Loucy (cell line): ENCODE data around the gene RPS6KB2.
A peak's percentile ranks its signal among the peaks of the same experiment; 100 is the strongest.

Experiments
- H2AFZ ChIP-seq: fragments of 200-600 bp; sonication (generic); 2 replicates; pipeline ENCODE4 v1.6.0; 2016; ENCODE audit warnings: antibody characterized with exemption, mild to moderate bottlenecking, low read length, moderate library complexity
- H3F3A ChIP-seq: fragments of 200-600 bp; 2 replicates; pipeline ENCODE4 v1.6.0; 2016; ENCODE audit warnings: antibody characterized with exemption, low read depth, mild to moderate bottlenecking
- H3K27me3 ChIP-seq: fragments of 200-600 bp; sonication (generic); 2 replicates; pipeline ENCODE4 v1.6.1; 2014; ENCODE audit warnings: low read length, mild to moderate bottlenecking; ENCODE audit not compliant: insufficient read depth, poor library complexity, severe bottlenecking
- H3K36me3 ChIP-seq: fragments of 200-600 bp; sonication (generic); 2 replicates; pipeline ENCODE4 v1.6.1; 2016; ENCODE audit warnings: low read length; ENCODE audit not compliant: insufficient read depth
- H3K4me1 ChIP-seq: fragments of 200-600 bp; sonication (generic); 2 replicates; pipeline ENCODE4 v1.5.1; 2014; ENCODE audit warnings: low read length, mild to moderate bottlenecking; ENCODE audit not compliant: insufficient read depth, poor library complexity, severe bottlenecking
- H3K4me2 ChIP-seq: fragments of 200-600 bp; sonication (generic); 2 replicates; pipeline ENCODE4 v1.6.0; 2014; ENCODE audit warnings: antibody characterized with exemption, low read length, low read depth, mild to moderate bottlenecking; ENCODE audit not compliant: poor library complexity, severe bottlenecking
- H3K4me3 ChIP-seq: fragments of 200-600 bp; sonication (generic); 2 replicates; pipeline ENCODE4 v1.5.1; 2014; ENCODE audit warnings: low read length, mild to moderate bottlenecking, mixed read lengths; ENCODE audit not compliant: poor library complexity, severe bottlenecking
- H3K79me2 ChIP-seq: fragments of 200-600 bp; sonication (generic); 2 replicates; pipeline ENCODE4 v1.6.1; 2014; ENCODE audit warnings: low read length; ENCODE audit not compliant: insufficient read depth
- H3K9ac ChIP-seq: fragments of 200-600 bp; sonication (generic); 2 replicates; pipeline ENCODE4 v1.6.0; 2014; ENCODE audit warnings: mild to moderate bottlenecking, low read depth, low read length, moderate library complexity; ENCODE audit not compliant: poor library complexity, severe bottlenecking
- H3K9me2 ChIP-seq: fragments of 200-600 bp; sonication (generic); replicated peaks from 2 replicates; pipeline ENCODE4 v1.6.1; 2016; ENCODE audit warnings: low read depth, low read length, mixed read lengths
- H3K9me3 ChIP-seq: fragments of 200-600 bp; sonication (generic); 2 replicates; pipeline ENCODE4 v1.6.1; 2014; ENCODE audit warnings: mild to moderate bottlenecking, antibody characterized with exemption, low read length, low read depth; ENCODE audit not compliant: insufficient read depth
- H4K20me1 ChIP-seq: fragments of 200-600 bp; sonication (generic); 2 replicates; pipeline ENCODE4 v1.6.0; 2014; ENCODE audit warnings: antibody characterized with exemption, low read length, mild to moderate bottlenecking; ENCODE audit not compliant: insufficient read depth, poor library complexity, severe bottlenecking
- CTCF ChIP-seq: fragments of 200-600 bp; sonication (generic); conservative IDR thresholded peaks from 2 replicates; pipeline ENCODE4 v1.5.1; 2014; ENCODE audit warnings: mild to moderate bottlenecking, antibody characterized with exemption, low read length
- EZH2phosphoT487 ChIP-seq: fragments of 200-600 bp; IDR thresholded peaks from 2 replicates; pipeline ENCODE4 v1.6.1; 2018; ENCODE audit warnings: antibody characterized with exemption, mild to moderate bottlenecking, moderate library complexity, borderline replicate concordance

RPS6KB2 gene

DNA sequence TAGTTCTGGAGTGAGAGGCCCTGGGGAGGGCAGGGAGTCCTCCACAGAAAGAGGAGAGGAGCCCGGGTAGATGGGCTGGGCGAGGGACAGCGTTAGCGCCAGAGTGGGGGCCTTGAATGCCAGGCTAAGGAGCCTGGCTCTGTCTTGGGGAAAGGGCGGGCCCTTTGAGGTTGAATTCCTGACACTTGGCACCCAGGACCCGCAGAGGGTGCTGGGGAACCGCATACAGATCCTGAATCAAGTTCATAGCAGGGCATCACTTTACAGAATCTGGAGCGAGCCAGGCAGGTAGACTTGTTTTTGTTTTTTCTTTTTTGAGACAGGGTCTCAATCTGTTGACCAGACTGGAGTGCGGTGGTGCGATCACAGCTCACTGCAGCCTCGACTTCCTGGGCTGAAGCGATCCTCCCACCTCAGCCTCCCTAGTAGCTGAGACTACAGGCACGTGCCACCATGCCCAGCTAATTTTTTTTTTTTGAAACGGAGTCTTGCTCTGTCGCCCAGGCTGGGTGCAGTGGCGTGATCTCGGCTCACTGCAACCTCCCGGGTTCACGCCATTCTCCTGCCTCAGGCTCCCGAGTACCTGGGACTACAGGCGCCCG is 6.8 kb upstream of the RPS6KB2 start:
- H3K4me3 ChIP-seq = peak overlapping the region; percentile 20
- no peaks in the 10 kb centered on the region for H3K9me2 ChIP-seq
- H3K9ac ChIP-seq = no peak overlapping the region
- peaks cover 4% of the 10 kb centered on the region; the same call in 1 of the 2 replicates for H3F3A ChIP-seq
- H2AFZ ChIP-seq = no peak overlapping the region
- no peaks in the 10 kb centered on the region for H4K20me1 ChIP-seq
- TF ChIP-seq CTCF = no peak
- no peak for TF ChIP-seq EZH2phosphoT487
- H3K9me3 ChIP-seq = no peaks in the 10 kb centered on the region
- no peaks in the 10 kb centered on the region for H3K36me3 ChIP-seq
- H3K27me3 ChIP-seq = no peaks in the 10 kb centered on the region
- H3K79me2 ChIP-seq = peaks cover 23% of the 10 kb centered on the region; the same call in 1 of the 2 replicates
- peaks cover 44% of the 10 kb centered on the region for H3K4me1 ChIP-seq
- peak overlapping the region; percentile 23 for H3K4me2 ChIP-seq

DNA sequence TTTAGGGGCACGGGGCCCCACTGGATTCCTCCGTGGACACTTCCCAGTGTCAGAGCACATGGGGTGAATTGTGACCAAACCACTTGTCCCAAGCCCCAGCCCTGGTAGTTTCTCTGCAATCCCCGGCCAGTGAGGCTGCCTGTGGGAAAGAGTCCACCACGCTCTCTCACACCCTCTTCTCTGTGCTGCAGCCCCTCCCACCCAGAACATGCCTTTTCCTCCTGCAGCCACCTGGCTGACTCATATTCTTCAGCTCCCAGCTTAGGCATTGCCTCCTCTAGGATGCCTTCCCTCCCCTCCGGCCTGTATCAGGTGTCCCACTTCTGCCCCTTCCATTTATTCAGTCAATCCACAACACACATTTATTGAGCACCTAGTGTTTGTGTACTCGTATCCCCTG is 5.4 kb upstream of the RPS6KB2 start:
- Histone ChIP-seq H3K9me2 (no peaks in the 10 kb centered on the region), H3F3A (peaks cover 4% of the 10 kb centered on the region; the same call in 1 of the 2 replicates), H3K4me1 (peaks cover 40% of the 10 kb centered on the region), H3K9me3 (no peaks in the 10 kb centered on the region), H3K9ac (no peak overlapping the region), H3K79me2 (peaks cover 23% of the 10 kb centered on the region; the same call in 1 of the 2 replicates), H4K20me1 (no peaks in the 10 kb centered on the region), H3K4me2 (no peak overlapping the region), H3K36me3 (no peaks in the 10 kb centered on the region), H2AFZ (no peak overlapping the region), H3K27me3 (no peaks in the 10 kb centered on the region), H3K4me3 (no peak overlapping the region)
- TF ChIP-seq CTCF = no peak
- TF ChIP-seq EZH2phosphoT487 = no peak

DNA sequence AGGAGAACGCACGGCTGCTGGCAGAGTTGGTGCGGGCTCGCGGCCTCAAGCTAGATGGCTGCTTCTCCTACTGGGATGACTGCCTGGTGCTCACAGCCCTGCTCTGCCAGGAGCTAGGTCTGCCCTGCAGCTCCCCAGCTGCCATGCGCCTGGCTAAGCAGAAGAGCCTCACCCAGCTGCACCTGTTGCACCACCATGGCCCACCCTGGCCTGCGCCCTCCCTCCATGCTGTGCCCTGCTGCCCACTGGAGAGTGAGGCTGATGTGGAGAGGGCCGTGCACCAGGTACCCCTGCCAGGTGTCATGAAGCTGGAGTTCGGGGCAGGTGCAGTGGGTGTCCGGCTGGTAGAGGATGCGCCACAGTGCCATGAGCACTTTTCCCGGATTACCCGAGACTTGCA is 4.8 kb upstream of the RPS6KB2 start:
- H3K36me3 ChIP-seq = no peaks in the 10 kb centered on the region
- peaks cover 21% of the 10 kb centered on the region; the same call in 1 of the 2 replicates for H3K79me2 ChIP-seq
- peaks cover 4% of the 10 kb centered on the region; the same call in 1 of the 2 replicates for H3F3A ChIP-seq
- H3K4me2 ChIP-seq = no peak overlapping the region
- H3K9me2 ChIP-seq = no peaks in the 10 kb centered on the region
- H3K27me3 ChIP-seq = no peaks in the 10 kb centered on the region
- H2AFZ ChIP-seq = no peak overlapping the region
- H3K9ac ChIP-seq = no peak overlapping the region
- H3K9me3 ChIP-seq = no peaks in the 10 kb centered on the region
- TF ChIP-seq CTCF (no peak), EZH2phosphoT487 (no peak)
- H4K20me1 ChIP-seq = no peaks in the 10 kb centered on the region
- peaks cover 39% of the 10 kb centered on the region for H3K4me1 ChIP-seq
- H3K4me3 ChIP-seq = no peak overlapping the region
